Measurements from ENCODE around the gene SATL1.

The SATL1 gene

DNA sequence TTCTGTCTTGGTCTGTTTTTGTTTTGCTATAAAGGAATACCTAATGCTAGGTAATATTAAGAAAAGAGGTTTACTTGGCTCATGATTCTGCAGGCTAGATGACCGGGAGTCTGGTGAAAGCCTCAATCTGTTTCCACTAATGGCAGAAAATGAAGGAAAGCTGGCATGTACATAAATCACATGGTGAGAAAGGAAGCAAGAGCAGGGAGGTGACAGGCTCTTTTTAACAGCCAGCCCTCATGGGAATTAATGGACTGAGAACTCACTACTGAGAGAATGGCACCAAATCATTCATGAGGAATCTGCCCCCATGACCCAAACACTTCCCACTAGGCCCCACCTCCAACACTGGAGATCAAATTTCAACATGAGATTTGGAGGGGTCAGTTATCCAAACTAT lies 27.6 kb downstream of the SATL1 start:
- DNase-seq (ENCODE audit: low read depth), result no peak
- TF ChIP-seq, protein P1, sequence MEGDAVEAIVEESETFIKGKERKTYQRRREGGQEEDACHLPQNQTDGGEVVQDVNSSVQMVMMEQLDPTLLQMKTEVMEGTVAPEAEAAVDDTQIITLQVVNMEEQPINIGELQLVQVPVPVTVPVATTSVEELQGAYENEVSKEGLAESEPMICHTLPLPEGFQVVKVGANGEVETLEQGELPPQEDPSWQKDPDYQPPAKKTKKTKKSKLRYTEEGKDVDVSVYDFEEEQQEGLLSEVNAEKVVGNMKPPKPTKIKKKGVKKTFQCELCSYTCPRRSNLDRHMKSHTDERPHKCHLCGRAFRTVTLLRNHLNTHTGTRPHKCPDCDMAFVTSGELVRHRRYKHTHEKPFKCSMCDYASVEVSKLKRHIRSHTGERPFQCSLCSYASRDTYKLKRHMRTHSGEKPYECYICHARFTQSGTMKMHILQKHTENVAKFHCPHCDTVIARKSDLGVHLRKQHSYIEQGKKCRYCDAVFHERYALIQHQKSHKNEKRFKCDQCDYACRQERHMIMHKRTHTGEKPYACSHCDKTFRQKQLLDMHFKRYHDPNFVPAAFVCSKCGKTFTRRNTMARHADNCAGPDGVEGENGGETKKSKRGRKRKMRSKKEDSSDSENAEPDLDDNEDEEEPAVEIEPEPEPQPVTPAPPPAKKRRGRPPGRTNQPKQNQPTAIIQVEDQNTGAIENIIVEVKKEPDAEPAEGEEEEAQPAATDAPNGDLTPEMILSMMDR (conservative IDR thresholded peaks at IDR 0.05; ENCODE audit: low read depth, low read length), result no peak
- no peak overlapping the region for H3K4me3 ChIP-seq (ENCODE audit: low read depth, low read length)

DNA sequence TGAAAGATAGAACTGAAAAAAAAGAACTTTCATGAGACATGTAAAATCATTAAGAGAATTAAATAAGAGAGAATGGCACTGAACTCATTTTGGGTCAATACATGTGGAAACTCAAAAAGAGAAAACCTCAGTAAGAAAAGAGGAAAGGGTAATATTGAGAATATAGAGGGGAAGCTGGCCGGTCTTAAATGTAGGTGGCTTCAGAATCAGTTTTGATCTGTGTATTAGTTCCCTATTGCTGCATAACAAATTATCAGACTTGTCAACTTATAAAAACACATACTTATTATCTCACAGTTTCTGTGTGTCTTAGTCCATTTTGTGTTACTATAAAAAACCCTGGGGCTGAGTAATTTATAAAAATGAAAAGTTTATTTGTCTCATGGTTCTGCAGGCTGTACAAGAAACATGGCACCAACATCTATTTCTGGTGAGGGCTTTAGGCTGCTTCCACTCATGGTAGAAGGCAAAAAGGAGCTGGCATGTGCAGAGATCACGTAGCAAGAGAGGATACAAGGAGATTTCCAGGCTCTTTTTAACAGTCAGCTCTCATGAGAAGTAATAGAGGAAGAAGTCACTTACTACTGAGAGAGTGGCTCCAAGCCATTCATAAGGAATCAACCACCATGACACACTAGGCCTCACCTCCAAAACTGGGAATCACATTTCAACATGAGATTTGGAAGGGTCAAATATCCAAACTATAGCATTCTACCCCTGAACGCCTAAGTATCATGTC lies 29.6 kb downstream of the SATL1 start:
- DNase-seq (ENCODE audit: low read depth), result no peak
- no peak overlapping the region for H3K4me3 ChIP-seq (ENCODE audit: low read depth, low read length)
- TF ChIP-seq, protein P1 (conservative IDR thresholded peaks at IDR 0.05; ENCODE audit: low read depth, low read length), result no peak

DNA sequence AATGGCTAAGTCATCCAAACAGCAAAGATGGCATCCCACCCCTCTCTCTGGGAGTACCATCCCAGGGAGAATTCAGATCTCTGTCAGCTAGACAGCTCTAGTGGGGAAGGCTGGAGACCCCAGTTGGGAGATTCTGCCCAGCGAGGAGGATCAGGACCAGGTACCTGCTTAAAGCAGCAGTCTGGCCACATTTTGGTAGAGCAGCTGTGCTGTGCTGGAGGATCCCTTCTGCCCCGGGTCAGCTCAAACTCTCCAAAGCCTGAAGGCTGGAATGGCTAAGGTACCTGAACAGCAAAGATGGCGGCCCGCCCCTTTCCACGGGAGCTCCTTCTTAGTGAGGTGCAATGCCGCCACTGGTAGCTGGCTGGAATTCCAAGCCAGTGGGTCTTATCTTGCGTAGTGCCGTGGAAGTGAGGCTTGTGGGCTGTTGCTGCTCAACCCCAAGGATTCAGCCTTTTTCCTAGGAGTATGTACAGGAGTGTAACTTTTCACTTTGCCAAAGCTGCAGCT lies 40.1 kb downstream of the SATL1 start:
- TF ChIP-seq, protein P1 (conservative IDR thresholded peaks at IDR 0.05; ENCODE audit: low read depth, low read length), result no peak
- H3K4me3 ChIP-seq (ENCODE audit: low read depth, low read length), result no peak overlapping the region
- no peak for DNase-seq (ENCODE audit: low read depth)

DNA sequence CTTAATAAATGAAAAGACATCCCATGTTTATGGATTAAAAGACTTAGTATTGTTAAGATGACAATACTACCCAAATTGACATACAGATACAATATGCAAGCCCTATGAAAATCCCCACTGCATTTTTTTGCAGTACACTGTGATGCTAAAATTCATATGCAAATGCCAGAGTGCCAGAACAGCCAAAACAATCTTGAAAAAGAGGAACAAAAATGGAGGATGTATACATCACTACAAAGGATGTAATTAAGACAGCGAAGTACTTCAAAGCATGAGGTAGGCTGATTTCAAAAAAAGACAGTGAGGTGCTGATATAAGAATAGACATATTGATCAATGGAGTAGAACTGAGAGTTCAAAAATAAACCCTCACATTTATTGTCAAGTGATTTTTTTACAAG lies 47.3 kb downstream of the SATL1 start:
- no peak for DNase-seq (ENCODE audit: low read depth)
- H3K4me3 ChIP-seq (ENCODE audit: low read depth, low read length), result no peak overlapping the region
- TF ChIP-seq, protein P1 (conservative IDR thresholded peaks at IDR 0.05; ENCODE audit: low read depth, low read length), result no peak

DNA sequence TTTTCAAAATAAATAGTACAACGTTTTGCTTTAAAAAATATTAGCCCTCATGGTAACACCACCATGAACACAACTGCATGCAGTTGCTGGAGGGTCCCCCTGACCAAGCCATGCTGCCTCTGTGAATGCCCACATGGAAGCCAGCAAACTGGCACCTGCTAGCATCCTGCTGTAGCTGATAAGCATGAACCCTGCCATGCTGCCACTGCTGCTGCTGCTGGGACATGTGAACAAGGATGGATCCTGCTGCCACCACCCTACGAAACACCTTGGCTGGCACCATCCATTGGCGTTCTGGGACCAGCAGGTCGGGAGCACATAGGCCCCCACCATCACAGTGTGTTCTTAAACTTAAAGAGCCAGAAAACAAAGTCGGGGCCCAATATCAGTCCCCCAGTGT lies 83.9 kb downstream of the SATL1 start:
- H3K4me3 ChIP-seq (ENCODE audit: low read depth, low read length), result no peak overlapping the region
- TF ChIP-seq, protein P1 (conservative IDR thresholded peaks at IDR 0.05; ENCODE audit: low read depth, low read length), result no peak
- no peak for DNase-seq (ENCODE audit: low read depth)

DNA sequence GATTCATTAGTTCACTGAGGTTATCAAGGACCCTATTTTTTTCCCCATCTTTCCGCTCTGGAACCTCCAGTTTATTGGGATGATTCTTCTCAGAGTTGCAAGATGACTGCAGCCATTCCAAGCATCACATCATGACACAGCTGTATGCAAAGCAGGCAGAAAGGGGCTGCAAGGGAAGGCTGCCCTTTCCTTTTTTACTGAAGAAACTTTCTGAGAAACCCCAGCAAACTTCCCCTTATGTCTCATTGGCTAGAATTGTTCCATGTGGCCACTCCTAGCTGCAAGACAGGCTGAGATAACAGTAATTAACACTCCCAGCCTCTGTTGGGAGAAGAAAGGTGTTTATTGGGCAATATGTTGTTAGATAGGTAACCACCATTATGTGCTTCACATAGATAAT lies 102.6 kb downstream of the SATL1 start:
- no peak for DNase-seq (ENCODE audit: low read depth)
- no peak overlapping the region for H3K4me3 ChIP-seq (ENCODE audit: low read depth, low read length)
- TF ChIP-seq, protein P1 (conservative IDR thresholded peaks at IDR 0.05; ENCODE audit: low read depth, low read length), result no peak

DNA sequence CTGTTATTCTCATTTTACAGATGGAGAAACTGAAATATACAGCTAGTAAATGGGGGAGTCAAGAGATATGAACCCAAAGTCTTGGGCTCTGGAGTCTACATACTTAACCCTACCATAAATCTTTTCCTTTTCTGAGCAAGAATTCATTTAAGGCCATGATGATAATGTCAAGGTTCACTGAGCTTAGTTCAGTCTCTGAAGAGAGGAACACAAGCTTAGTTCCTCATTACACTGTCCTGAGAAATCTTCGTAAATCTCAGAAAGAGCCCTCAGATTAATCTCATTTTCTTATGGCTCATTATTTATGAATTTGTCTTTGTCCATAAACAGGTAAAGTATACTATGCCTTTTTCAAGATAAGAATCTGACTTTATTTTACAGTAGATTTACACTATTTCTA lies 104.2 kb downstream of the SATL1 start:
- TF ChIP-seq, protein P1 (conservative IDR thresholded peaks at IDR 0.05; ENCODE audit: low read depth, low read length), result no peak
- no peak for DNase-seq (ENCODE audit: low read depth)
- H3K4me3 ChIP-seq (ENCODE audit: low read depth, low read length), result no peak overlapping the region
